A673 (cell line): ENCODE results near the gene FBXL13.

ENCODE experiments used
- CTCF ChIP-seq: fragments of 300-800, 200-600 bp; sonication (generic); conservative IDR thresholded peaks from 2 replicates; pipeline ENCODE4 v1.5.1; 2017; ENCODE audit warnings: low read depth, mild to moderate bottlenecking, antibody characterized with exemption, low read length, moderate library complexity, mixed read lengths
- EZH2 ChIP-seq: fragments of 200-600 bp; sonication (generic); IDR thresholded peaks from 2 replicates; pipeline ENCODE4 v1.6.1; 2017; ENCODE audit warnings: borderline replicate concordance, low read depth, mild to moderate bottlenecking, mixed read lengths, antibody characterized with exemption, low read length; ENCODE audit not compliant: poor library complexity, severe bottlenecking

- no peak for TF ChIP-seq EZH2
- TF ChIP-seq CTCF = no peak
Measured at GRCh38 chr7:102890292-102890970, 184.2 kb downstream of the FBXL13 start.
